HepG2 (cell line): ENCODE results near the gene TBC1D14. TPM values are rescaled to one million over a fixed set of nuclear protein-coding genes. Genes with fewer than 3 reads are reported as not detected.

ENCODE experiments used
- HNF1A ChIP-seq, 2 experiments: sonication (generic) in 1 of 2; formaldehyde crosslinking in 1 of 2; IDR thresholded peaks; 2 replicates each; pipeline versions ENCODE4 v1.4.0 to v1.6.1; 2016 to 2020; ENCODE audit warnings: borderline replicate concordance in 1 of 2, low read depth in 1 of 2, mild to moderate bottlenecking in 1 of 2, missing genetic modification reagents in 1 of 2
- MBD4 ChIP-seq: IDR thresholded peaks from 2 replicates; pipeline ENCODE4 v1.6.1; 2012; ENCODE audit warnings: low read length, inconsistent platforms, borderline replicate concordance
- MZF1 ChIP-seq: sonication (generic); formaldehyde crosslinking; IDR thresholded peaks from 2 replicates; pipeline ENCODE4 v1.8.1; 2023; ENCODE audit warnings: mild to moderate bottlenecking, missing genetic modification reagents, borderline replicate concordance
- NAIF1 ChIP-seq: sonication (generic); formaldehyde crosslinking; IDR thresholded peaks from 2 replicates; pipeline ENCODE4 v1.5.0; 2020; ENCODE audit warnings: mild to moderate bottlenecking, missing genetic modification reagents, borderline replicate concordance
- THAP9 ChIP-seq: sonication (generic); formaldehyde crosslinking; IDR thresholded peaks from 2 replicates; pipeline ENCODE4; 2020; ENCODE audit warnings: missing genetic modification reagents, mild to moderate bottlenecking, borderline replicate concordance
- ZFP62 ChIP-seq: sonication (generic); formaldehyde crosslinking; IDR thresholded peaks from 2 replicates; pipeline ENCODE4 v1.4.0; 2020; ENCODE audit warnings: missing genetic modification reagents
- ZNF282 ChIP-seq: fragments of 450-650 bp; IDR thresholded peaks from 2 replicates; pipeline ENCODE4 v1.6.1; 2018; ENCODE audit not compliant: partially characterized antibody
- ZNF7 ChIP-seq: IDR thresholded peaks from 2 replicates; pipeline ENCODE4 v1.6.1; 2016; ENCODE audit warnings: missing biosample characterization, missing genetic modification reagents
- polyA plus RNA-seq, 8 experiments: library from polyadenylated mRNA; depleted of rRNA in 3 of 8; stranded (reverse) in 7 of 8; unstranded in 1 of 8; fragments of >200 nt; fragmentation: Illumina TruSeq in 4 of 8; extraction: Trizol in 4 of 8; gene quantifications; 2 replicates each; pipeline versions ENCODE4 v1.2.1 to v1.2.3, GENCODE V29; 2011 to 2016; ENCODE audit warnings: low read depth in 4 of 8, missing spikeins in 1 of 8, mixed read lengths in 1 of 8; ENCODE audit not compliant: insufficient read depth in 1 of 8
- total RNA-seq, 5 experiments: library from RNA; depleted of rRNA; stranded (reverse); fragments of >200 nt; fragmentation: Illumina TruSeq; extraction: Trizol; gene quantifications; 2 replicates each; pipeline ENCODE4 v1.2.3, GENCODE V29; 2016; ENCODE audit warnings: low read depth in 1 of 5

The TBC1D14 gene
- total and polyA plus RNA-seq, 2 of the 13 experiments (the other 11 are each of a cell fraction or from before 2014, with no cell fraction given): 29.5 to 46.5 TPM

- TF ChIP-seq HNF1A (IDR thresholded peaks at IDR 0.05; ENCODE audit: low read depth): no peak
- no peak for TF ChIP-seq HNF1A (CRISPR knock-in tag; IDR thresholded peaks at IDR 0.05; ENCODE audit: borderline replicate concordance)
- TF ChIP-seq ZNF282: no peak
- no peak for TF ChIP-seq THAP9
- no peak for TF ChIP-seq MBD4
- TF ChIP-seq ZFP62 (CRISPR knock-in tag): no peak
- no peak for TF ChIP-seq ZNF7 (CRISPR knock-in tag)
- TF ChIP-seq NAIF1: no peak
- no peak for TF ChIP-seq MZF1 (CRISPR knock-in tag)
These were observed 41.2 kb upstream of the TBC1D14 start (continued) for GRCh38 chr4:6868386-6868785.
